Activated CD4-positive, alpha-beta T cell treated with anti-CD3 and anti-CD28 coated beads for 36 hours (primary cell): Measurements from ENCODE around the gene PPP1CC. TPM values are rescaled to one million over a fixed set of nuclear protein-coding genes. Genes with fewer than 3 reads are reported as not detected.
A peak's percentile ranks its signal among the peaks of the same experiment; 100 is the strongest.

ENCODE experiments used
- ATAC-seq: fragments of 200-7000 bp; cut with Tn5 transposase; one replicate; pipeline ENCODE4 v1.10.0; 2021; ENCODE audit warnings: mild to moderate bottlenecking, moderate library complexity
- CTCF ChIA-PET: fragments of 350-600 bp; sonication (Branson Sonifier 250); formaldehyde crosslinking; loops from one replicate; lab custom pipeline; 2021; ENCODE audit warnings: antibody characterized with exemption; lab: Charles Lee
- POLR2A ChIA-PET: fragments of 350-600 bp; sonication (Branson Sonifier 250); formaldehyde crosslinking; loops from one replicate; lab custom pipeline; 2021; ENCODE audit warnings: antibody characterized with exemption, inconsistent platforms; lab: Charles Lee
- DNase-seq: peaks from one replicate; pipeline ENCODE4 v3.0.0-alpha.2; 2020
- H3K27ac Mint-ChIP-seq: one replicate; pipeline ENCODE4 v1.8.0; 2021; ENCODE audit warnings: mixed read lengths
- H3K27me3 Mint-ChIP-seq: one replicate; pipeline ENCODE4 v1.8.0; 2021; ENCODE audit warnings: mixed read lengths
- H3K36me3 Mint-ChIP-seq: one replicate; pipeline ENCODE4 v1.8.0; 2021; ENCODE audit warnings: low read depth, mixed read lengths
- H3K4me1 Mint-ChIP-seq: one replicate; pipeline ENCODE4 v1.8.0; 2021; ENCODE audit warnings: mixed read lengths
- H3K4me3 Mint-ChIP-seq: one replicate; pipeline ENCODE4 v1.8.0; 2021; ENCODE audit warnings: mild to moderate bottlenecking, moderate library complexity, mixed read lengths
- H3K9me3 Mint-ChIP-seq: one replicate; pipeline ENCODE4 v1.8.0; 2021; ENCODE audit warnings: low read depth, mixed read lengths
- intact Hi-C, 2 experiments: fragments of 100-400 bp; cut with DNase I in 1 of 2; cut with micrococcal nuclease in 1 of 2; formaldehyde crosslinking; loops; one replicate each; pipeline versions ENCODE4 v1.14.2 to v1.15.1; 2022 to 2024; cut with DNase I, micrococcal nuclease
- total RNA-seq, 2 experiments: library from RNA; stranded (reverse); gene quantifications; one replicate each; pipeline ENCODE4 v1.2.3, GENCODE V29; 2021

PPP1CC gene
- total RNA-seq, 2 experiments from 2014 or later = 201 to 283 TPM

GRCh38 chr12:110756611-110757010 lies 13.9 kb upstream of the PPP1CC start:
- DNase-seq (no peak), ATAC-seq (no peak)
- POLR2A ChIA-PET = no interaction called here
- peaks cover 13% of the 10 kb centered on the region for H3K4me1 Mint-ChIP-seq
- H3K4me3 Mint-ChIP-seq = no peak overlapping the region
- intact Hi-C loops = no loop called here
- no peak overlapping the region for H3K27ac Mint-ChIP-seq
- no peaks in the 10 kb centered on the region for H3K27me3 Mint-ChIP-seq
- no peaks in the 10 kb centered on the region for H3K36me3 Mint-ChIP-seq
- CTCF ChIA-PET = interaction anchor here (0.6 kb wide), 1 partner anchor 78 kb away, joined by 3 read pairs; no protein-coding TSS in a partner anchor
- H3K9me3 Mint-ChIP-seq = no peaks in the 10 kb centered on the region

DNA sequence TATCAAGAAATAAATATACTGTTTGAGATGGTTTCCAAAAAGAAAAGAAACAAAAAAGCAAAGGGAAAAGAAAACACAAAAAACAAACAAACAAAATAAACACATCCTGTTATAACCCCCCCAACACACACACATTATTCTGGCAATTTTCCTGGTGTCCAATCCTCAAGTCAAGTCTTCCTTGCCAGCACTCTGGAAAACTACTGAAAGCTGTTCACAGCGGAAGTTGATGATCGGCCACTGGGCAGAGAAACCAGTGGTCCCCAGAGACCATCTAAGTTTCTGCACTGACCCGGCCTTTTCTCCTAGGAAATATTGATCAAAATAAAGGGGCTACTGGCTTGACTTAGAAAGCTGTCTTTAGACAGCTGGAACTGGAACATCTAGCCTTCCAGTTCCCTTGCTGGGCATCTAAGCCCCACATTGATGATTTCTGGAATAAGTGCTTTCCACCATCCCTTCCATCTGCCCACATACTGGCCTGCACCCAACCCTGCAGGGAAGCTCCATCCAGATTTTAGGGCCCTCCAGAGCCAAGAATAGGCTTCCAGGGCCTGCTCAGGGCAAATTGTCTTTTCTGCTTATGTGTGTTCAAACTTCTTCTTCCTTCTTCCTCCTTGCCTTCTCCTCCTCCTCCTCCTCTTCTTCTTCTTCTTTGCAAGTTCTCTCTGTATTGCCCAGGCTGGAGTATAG lies 11.6 kb upstream of the PPP1CC start:
- H3K4me1 Mint-ChIP-seq = peaks cover 9% of the 10 kb centered on the region
- CTCF ChIA-PET = interaction anchor here (0.7 kb wide), 2 partner anchors 140 to 914 kb away, joined by 3 read pairs; no protein-coding TSS in a partner anchor
- H3K36me3 Mint-ChIP-seq = no peaks in the 10 kb centered on the region
- H3K27me3 Mint-ChIP-seq = no peaks in the 10 kb centered on the region
- H3K4me3 Mint-ChIP-seq = no peak overlapping the region
- DNase-seq = no peak
- POLR2A ChIA-PET = interaction anchor here (0.7 kb wide), 1 partner anchor 37 kb away, joined by 3 read pairs; no protein-coding TSS in a partner anchor
- no peak for ATAC-seq
- H3K27ac Mint-ChIP-seq = no peak overlapping the region
- no peaks in the 10 kb centered on the region for H3K9me3 Mint-ChIP-seq
- intact Hi-C loops = no loop called here

DNA sequence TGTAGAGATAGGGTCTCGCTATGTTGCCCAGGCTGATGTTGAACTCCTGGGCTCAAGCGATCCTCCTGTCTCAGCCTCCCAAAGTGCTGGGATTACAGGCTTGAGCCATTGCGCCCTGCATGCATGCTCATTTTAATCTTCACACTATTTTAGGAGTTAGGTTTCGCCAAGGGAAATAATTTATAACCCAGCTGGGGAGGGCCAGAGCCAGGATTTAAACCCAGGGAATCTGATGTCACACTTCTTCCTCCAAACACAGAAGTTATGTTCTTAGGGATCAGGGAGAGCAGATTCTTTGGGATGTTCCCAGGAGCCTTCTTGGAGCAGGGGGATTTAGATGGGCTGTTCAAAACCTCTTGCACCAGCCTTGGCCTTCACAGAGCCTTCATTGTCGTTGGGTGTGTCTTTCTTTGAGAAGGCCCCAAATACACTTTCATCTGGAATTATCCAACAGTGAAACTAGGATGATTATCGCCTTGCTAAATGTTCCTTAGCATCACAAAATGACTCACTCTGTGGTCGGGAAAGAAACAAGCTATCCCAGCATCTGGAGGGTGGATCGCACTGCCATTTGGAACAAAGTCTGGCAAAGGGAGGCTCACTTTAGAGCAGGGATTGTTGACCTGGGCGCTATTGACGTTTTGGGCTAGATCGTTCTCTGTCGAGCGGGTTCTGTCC lies 8.2 kb upstream of the PPP1CC start:
- Mint-ChIP-seq H3K36me3 (no peaks in the 10 kb centered on the region), H3K27me3 (no peaks in the 10 kb centered on the region), H3K4me1 (no peaks in the 10 kb centered on the region), H3K4me3 (no peak overlapping the region), H3K9me3 (no peaks in the 10 kb centered on the region), H3K27ac (no peak overlapping the region)
- intact Hi-C loops = no loop called here
- CTCF ChIA-PET = no interaction called here
- DNase-seq (no peak), ATAC-seq (no peak)
- POLR2A ChIA-PET = no interaction called here

- Mint-ChIP-seq H3K9me3 (no peaks in the 10 kb centered on the region), H3K4me1 (peaks cover 10% of the 10 kb centered on the region), H3K27ac (no peak overlapping the region), H3K27me3 (no peaks in the 10 kb centered on the region), H3K36me3 (peaks cover 4% of the 10 kb centered on the region), H3K4me3 (no peak overlapping the region)
- ChIA-PET POLR2A (no interaction called here), CTCF (no interaction called here)
- intact Hi-C loops = loop anchor here in 1 of 2 experiments (10.0 kb wide), 1 partner anchor 1658 kb away; the partner anchor contains the start of gene RPL6
- ATAC-seq = no peak
- DNase-seq = no peak
These were observed 3.9 kb upstream of the PPP1CC start for GRCh38 chr12:110746550-110746949.

GRCh38 chr12:110745542-110746284 lies 3.0 kb upstream of the PPP1CC start:
- ChIA-PET CTCF (interaction anchor here (1.2 kb wide), 1 partner anchor 41 kb away, joined by 4 read pairs; no protein-coding TSS in a partner anchor), POLR2A (no interaction called here)
- ATAC-seq (no peak), DNase-seq (no peak)
- intact Hi-C loops = loop anchor here in 1 of 2 experiments (10.0 kb wide), 1 partner anchor 1659 kb away; the partner anchor contains the start of gene RPL6
- H3K27ac Mint-ChIP-seq = no peak overlapping the region
- no peaks in the 10 kb centered on the region for H3K27me3 Mint-ChIP-seq
- no peaks in the 10 kb centered on the region for H3K9me3 Mint-ChIP-seq
- no peak overlapping the region for H3K4me3 Mint-ChIP-seq
- H3K36me3 Mint-ChIP-seq = peaks cover 11% of the 10 kb centered on the region
- peaks cover 12% of the 10 kb centered on the region for H3K4me1 Mint-ChIP-seq

DNA sequence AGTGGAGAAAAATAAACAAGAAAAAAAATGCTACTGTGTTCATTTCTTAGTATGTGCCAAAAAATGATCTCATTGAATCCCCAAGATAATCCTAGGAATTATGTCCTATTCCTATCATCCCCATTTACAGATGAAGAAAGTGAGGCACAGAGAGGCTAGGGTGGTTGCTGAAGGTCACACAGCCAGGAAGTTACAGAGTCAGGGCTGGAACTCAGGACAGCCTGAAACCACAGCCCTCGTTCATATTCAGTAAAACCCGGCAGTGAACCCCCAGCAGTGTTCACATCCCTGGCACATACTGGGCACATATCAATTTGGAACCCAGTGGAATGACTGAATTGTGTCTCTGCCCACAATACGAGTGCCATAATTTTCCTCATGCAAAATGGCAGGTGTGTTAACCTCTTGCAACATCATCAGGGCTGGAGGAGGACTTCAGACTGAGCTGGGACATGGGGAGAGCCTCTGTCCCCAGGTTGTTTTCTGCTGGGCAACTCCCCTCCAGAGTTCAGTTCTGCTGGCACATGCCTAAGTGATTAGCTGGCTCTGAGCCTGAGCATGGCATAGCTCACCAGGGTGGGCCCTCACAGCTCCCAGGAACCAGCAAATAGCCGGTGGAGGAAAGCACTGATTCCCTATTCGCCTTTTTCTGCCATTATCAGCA lies 2.0 kb upstream of the PPP1CC start:
- Mint-ChIP-seq H3K36me3 (peaks cover 20% of the 10 kb centered on the region), H3K4me3 (no peak overlapping the region), H3K27ac (no peak overlapping the region), H3K27me3 (no peaks in the 10 kb centered on the region), H3K9me3 (no peaks in the 10 kb centered on the region), H3K4me1 (peaks cover 17% of the 10 kb centered on the region)
- POLR2A ChIA-PET = no interaction called here
- CTCF ChIA-PET = interaction anchor here (0.7 kb wide), 1 partner anchor 11 kb away, joined by 3 read pairs; no protein-coding TSS in a partner anchor
- DNase-seq (no peak), ATAC-seq (no peak)
- intact Hi-C loops = loop anchor here (5.0 to 10.0 kb wide), 3 partner anchors 242 to 1660 kb away; partner anchors contain the start of genes ATP2A2 (in 1 of the 2), RAD9B (in 1 of the 2), RPL6 (in 1 of the 2) and VPS29 (in 1 of the 2)

DNA sequence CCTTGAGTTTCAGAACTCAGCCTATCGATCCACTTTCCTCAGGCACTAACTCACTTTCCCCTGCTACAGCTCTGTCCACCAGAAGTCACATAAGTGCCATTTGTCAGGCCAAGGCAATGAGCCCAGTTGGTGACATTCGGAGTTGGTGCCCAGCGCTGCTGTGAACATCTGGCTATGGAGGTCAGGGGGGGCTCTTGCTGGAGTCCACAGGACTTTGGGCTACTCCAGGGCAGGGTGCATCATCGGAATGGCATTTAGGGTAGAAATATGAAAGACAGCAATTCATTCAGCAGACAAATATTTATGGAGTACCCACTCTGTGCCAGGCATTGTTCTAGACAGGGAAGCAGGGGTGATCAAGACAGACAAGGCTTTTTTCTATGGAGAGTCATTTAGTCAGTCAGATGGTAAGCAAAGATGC lies 1.5 kb upstream of the PPP1CC start:
- DNase-seq (no peak), ATAC-seq (no peak)
- H3K36me3 Mint-ChIP-seq = peaks cover 24% of the 10 kb centered on the region
- peaks cover 23% of the 10 kb centered on the region for H3K4me1 Mint-ChIP-seq
- H3K9me3 Mint-ChIP-seq = no peaks in the 10 kb centered on the region
- POLR2A ChIA-PET = no interaction called here
- intact Hi-C loops = loop anchor here (5.0 to 10.0 kb wide), 3 partner anchors 242 to 1661 kb away; partner anchors contain the start of genes ATP2A2 (in 1 of the 2), RAD9B (in 1 of the 2), RPL6 (in 1 of the 2) and VPS29 (in 1 of the 2)
- no peak overlapping the region for H3K27ac Mint-ChIP-seq
- H3K27me3 Mint-ChIP-seq = no peaks in the 10 kb centered on the region
- peak overlapping the region; percentile 98 for H3K4me3 Mint-ChIP-seq
- CTCF ChIA-PET = interaction anchor here (0.7 kb wide), 1 partner anchor 11 kb away, joined by 3 read pairs; no protein-coding TSS in a partner anchor

GRCh38 chr12:110743571-110744093 lies 941 bp upstream of the PPP1CC start:
- peaks cover 25% of the 10 kb centered on the region for H3K36me3 Mint-ChIP-seq
- peak overlapping the region; percentile 85 for H3K27ac Mint-ChIP-seq
- peaks cover 27% of the 10 kb centered on the region for H3K4me1 Mint-ChIP-seq
- intact Hi-C loops = loop anchor here (2.0 to 10.0 kb wide), 8 partner anchors 55 to 1661 kb away; partner anchors contain the start of genes RAD9B (in 2 of the 2), VPS29 (in 2 of the 2), ATP2A2 (in 1 of the 2) and ATXN2 (in 1 of the 2)
- no peaks in the 10 kb centered on the region for H3K9me3 Mint-ChIP-seq
- peak; percentile 18 for DNase-seq
- ChIA-PET POLR2A (interaction anchor here (0.7 kb wide), 2 partner anchors 31 to 83 kb away, joined by 3 to 6 read pairs; no protein-coding TSS in a partner anchor), CTCF (interaction anchor here (0.9 to 1.3 kb wide), 2 partner anchors 84 to 144 kb away, joined by 3 to 4 read pairs; no protein-coding TSS in a partner anchor)
- H3K4me3 Mint-ChIP-seq = peak overlapping the region; percentile 98
- no peak for ATAC-seq
- H3K27me3 Mint-ChIP-seq = no peaks in the 10 kb centered on the region

DNA sequence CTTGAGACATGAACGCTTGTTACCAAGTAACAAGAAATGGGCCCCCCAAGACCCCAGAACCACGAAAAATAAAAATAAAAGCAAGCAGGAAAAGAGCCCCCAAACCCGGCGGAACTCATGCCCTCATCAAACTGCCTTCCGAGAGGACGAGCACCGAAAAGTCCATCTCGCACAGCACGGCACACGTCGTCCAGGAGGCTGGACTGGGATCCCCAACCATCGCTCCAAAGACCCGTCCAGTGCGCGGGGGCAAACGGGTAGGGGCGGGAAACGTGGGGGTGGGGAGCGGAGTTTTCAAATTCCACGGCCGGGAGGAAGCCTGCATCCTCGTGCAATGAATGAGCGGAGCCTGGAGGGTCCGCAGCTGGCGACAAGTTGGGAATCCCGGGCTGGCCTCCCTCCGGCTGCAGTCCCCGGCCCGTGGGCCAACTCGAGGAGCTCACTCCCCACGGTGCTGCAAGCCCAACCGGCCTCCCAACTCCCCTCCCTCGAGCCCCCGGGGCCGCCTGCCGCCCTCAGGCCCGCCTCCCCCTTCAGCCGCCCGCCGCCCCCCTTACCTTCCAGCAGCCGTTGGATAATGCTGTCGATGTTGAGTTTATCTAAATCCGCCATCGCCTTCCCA lies 484 bp downstream of the PPP1CC start:
- POLR2A ChIA-PET = interaction anchor here (0.5 to 1.3 kb wide), 4 partner anchors 34 to 687 kb away, joined by 3 to 13 read pairs (median 4); partner anchors contain the start of genes FAM216A and GPN3
- intact Hi-C loops = loop anchor here (1.0 to 10.0 kb wide), 10 partner anchors 34 to 1663 kb away; partner anchors contain the start of genes RAD9B (in 2 of the 2), VPS29 (in 2 of the 2), ATP2A2 (in 1 of the 2) and ATXN2 (in 1 of the 2)
- CTCF ChIA-PET = interaction anchor here (0.5 to 1.4 kb wide), 3 partner anchors 37 to 85 kb away, joined by 3 to 4 read pairs (median 3); no protein-coding TSS in a partner anchor
- ATAC-seq (no peak), DNase-seq (no peak)
- Mint-ChIP-seq H3K36me3 (peaks cover 37% of the 10 kb centered on the region), H3K4me1 (peaks cover 40% of the 10 kb centered on the region), H3K27ac (peak overlapping the region; percentile 99), H3K4me3 (peak overlapping the region; percentile 98), H3K9me3 (no peaks in the 10 kb centered on the region), H3K27me3 (no peaks in the 10 kb centered on the region)
